Transverse colon (tissue), 4 donors: ENCODE results near the gene NELL2. TPM values are rescaled to one million over a fixed set of nuclear protein-coding genes. Genes with fewer than 3 reads are reported as not detected.

Source experiments
- DNase-seq: peaks from one replicate; pipeline ENCODE4 v3.0.0-alpha.2; 2019
- H3K27ac ChIP-seq, 4 donors: fragments of 200-600 bp; sonication (generic); 2 replicates each; pipeline ENCODE4 v1.5.1; 2016 to 2018; ENCODE audit warnings: inconsistent platforms in 4 of 4
- H3K27me3 ChIP-seq: fragments of 200-600 bp; sonication (generic); 2 replicates; pipeline ENCODE4 v1.5.1; 2017; ENCODE audit warnings: inconsistent platforms
- H3K36me3 ChIP-seq, 4 donors: fragments of 200-600 bp; sonication (generic); 2 replicates each; pipeline ENCODE4 v1.5.1; 2017 to 2019; ENCODE audit warnings: inconsistent platforms in 4 of 4
- H3K4me1 ChIP-seq, 4 donors: fragments of 200-600 bp; sonication (generic); 2 replicates each; pipeline ENCODE4 v1.5.1; 2017 to 2020; ENCODE audit warnings: inconsistent platforms in 4 of 4
- H3K4me3 ChIP-seq, 4 donors: fragments of 200-600 bp; sonication (generic); 1 replicate in 1 of 4; 2 replicates in 3 of 4; pipeline versions ENCODE4 v1.5.1 to v1.6.1; 2017 to 2019; ENCODE audit warnings: inconsistent platforms in 4 of 4
- H3K9me3 ChIP-seq, 2 donors: fragments of 200-600 bp; sonication (generic); 2 replicates each; pipeline ENCODE4 v1.5.1; 2017 to 2019; ENCODE audit warnings: inconsistent platforms in 2 of 2
- EP300 ChIP-seq: sonication (generic); formaldehyde crosslinking; IDR thresholded peaks from one replicate; pipeline ENCODE4 v1.6.1; 2017; ENCODE audit warnings: antibody characterized with exemption, low read depth
- POLR2A ChIP-seq: fragments of 450-650 bp; IDR thresholded peaks from one replicate; pipeline ENCODE4 v1.6.1; 2016; ENCODE audit warnings: antibody characterized with exemption, mild to moderate bottlenecking, moderate library complexity
- POLR2AphosphoS5 ChIP-seq, 3 donors: sonication (generic); formaldehyde crosslinking; IDR thresholded peaks; one replicate each; pipeline ENCODE4 v1.6.1; 2016; ENCODE audit warnings: antibody characterized with exemption in 3 of 3
- WGBS, 2 donors: methylation state at CpG; one replicate each; pipeline ENCODE4 v1.1.5; 2018; ENCODE audit warnings: low coverage in 1 of 2; 5-methylcytosine and 5-hydroxymethylcytosine counted together
- in situ Hi-C, 4 donors: fragments of 200-750 bp; cut with MboI; loops; one replicate each; pipeline versions ENCODE4 v1.15.0 to v1.15.1; 2017; ENCODE audit warnings: low sequenced_read_pairs in 3 of 4, low pct_ligation_motif_present in 1 of 4, low pct_unique_long_range_greater_than_20kb in 1 of 4
- intact Hi-C: fragments of 100-400 bp; cut with DNase I; formaldehyde crosslinking; loops from one replicate; pipeline ENCODE4 v1.15.1; 2023; ENCODE audit warnings: low total_unique reads
- total RNA-seq, 4 donors: library from RNA; depleted of rRNA; stranded (reverse); fragments of >200 nt; gene quantifications; one replicate each; pipeline ENCODE4 v1.1.0, GENCODE V29; 2016
- TF ChIP-seq, protein P1 (sequence below), 5 experiments: fragments of 200-600 bp in 3 of 5; fragments of 450-650 bp in 2 of 5; sonication (generic) in 3 of 5; IDR thresholded peaks; 1 replicate in 2 of 5; 2 replicates in 3 of 5; pipeline ENCODE4 v1.5.1; 2016 to 2017; ENCODE audit warnings: antibody characterized with exemption in 5 of 5, inconsistent platforms in 3 of 5, mild to moderate bottlenecking in 2 of 5, moderate library complexity in 1 of 5

NELL2 gene
- total RNA-seq, 4 donors from 2014 or later: 1.4 to 10.5 (median 9.5) TPM

GRCh38 chr12:44795970-44796369, 80.1 kb downstream of the NELL2 start:
- no peaks in the 10 kb centered on the region for H3K27me3 ChIP-seq
- no peaks in the 10 kb centered on the region for H3K4me1 ChIP-seq
- intact Hi-C loops (loop anchor here (5.0 kb wide), 1 partner anchor 211 kb away; no protein-coding TSS in a partner anchor), in situ Hi-C loops (no loop called here)
- no peak for DNase-seq
- no peak overlapping the region for H3K4me3 ChIP-seq
- no peak for TF ChIP-seq POLR2A
- TF ChIP-seq, protein P1, sequence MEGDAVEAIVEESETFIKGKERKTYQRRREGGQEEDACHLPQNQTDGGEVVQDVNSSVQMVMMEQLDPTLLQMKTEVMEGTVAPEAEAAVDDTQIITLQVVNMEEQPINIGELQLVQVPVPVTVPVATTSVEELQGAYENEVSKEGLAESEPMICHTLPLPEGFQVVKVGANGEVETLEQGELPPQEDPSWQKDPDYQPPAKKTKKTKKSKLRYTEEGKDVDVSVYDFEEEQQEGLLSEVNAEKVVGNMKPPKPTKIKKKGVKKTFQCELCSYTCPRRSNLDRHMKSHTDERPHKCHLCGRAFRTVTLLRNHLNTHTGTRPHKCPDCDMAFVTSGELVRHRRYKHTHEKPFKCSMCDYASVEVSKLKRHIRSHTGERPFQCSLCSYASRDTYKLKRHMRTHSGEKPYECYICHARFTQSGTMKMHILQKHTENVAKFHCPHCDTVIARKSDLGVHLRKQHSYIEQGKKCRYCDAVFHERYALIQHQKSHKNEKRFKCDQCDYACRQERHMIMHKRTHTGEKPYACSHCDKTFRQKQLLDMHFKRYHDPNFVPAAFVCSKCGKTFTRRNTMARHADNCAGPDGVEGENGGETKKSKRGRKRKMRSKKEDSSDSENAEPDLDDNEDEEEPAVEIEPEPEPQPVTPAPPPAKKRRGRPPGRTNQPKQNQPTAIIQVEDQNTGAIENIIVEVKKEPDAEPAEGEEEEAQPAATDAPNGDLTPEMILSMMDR (IDR thresholded peaks at IDR 0.05): no peak
- TF ChIP-seq EP300: no peak
- no peaks in the 10 kb centered on the region for H3K9me3 ChIP-seq
- H3K27ac ChIP-seq: no peak overlapping the region
- no peaks in the 10 kb centered on the region for H3K36me3 ChIP-seq

DNA sequence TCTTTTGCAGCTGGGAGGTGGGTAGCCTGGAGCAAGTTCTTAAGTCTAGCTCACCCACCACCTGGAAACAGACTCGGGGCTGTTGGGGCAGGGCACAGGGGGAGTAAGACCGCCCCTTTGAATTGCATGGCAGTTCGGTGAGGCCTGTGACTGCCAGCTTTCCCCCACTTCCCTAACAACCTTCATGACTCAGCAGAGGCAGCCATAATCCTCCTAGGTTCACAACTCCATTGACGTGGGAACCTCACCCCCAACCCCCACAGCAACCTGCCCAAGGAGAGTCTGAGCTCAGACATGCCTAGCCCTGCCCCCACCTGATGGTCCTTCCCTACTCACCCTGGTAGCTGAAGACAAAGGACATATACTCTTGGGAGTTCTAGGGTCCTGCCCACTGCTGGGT, 87.4 kb downstream of the NELL2 start:
- in situ Hi-C loops: loop anchor here in 2 of 4 donors (10.0 kb wide), 1 partner anchor 136 kb away; no protein-coding TSS in a partner anchor
- TF ChIP-seq, protein P1 (IDR thresholded peaks at IDR 0.05): no peak
- no peak for TF ChIP-seq POLR2AphosphoS5 (IDR thresholded peaks at IDR 0.05)
- no peak for TF ChIP-seq EP300
- TF ChIP-seq POLR2A: no peak
- intact Hi-C loops: no loop called here
- no peak for DNase-seq
- Histone ChIP-seq H3K9me3 (no peaks in the 10 kb centered on the region), H3K4me1 (no peaks in the 10 kb centered on the region), H3K36me3 (no peaks in the 10 kb centered on the region), H3K27ac (no peak overlapping the region), H3K27me3 (no peaks in the 10 kb centered on the region), H3K4me3 (no peak overlapping the region)
- 80 to 91% methylated on average over 1 to 4 of the region's 4 CpGs for WGBS, 2 donors

DNA sequence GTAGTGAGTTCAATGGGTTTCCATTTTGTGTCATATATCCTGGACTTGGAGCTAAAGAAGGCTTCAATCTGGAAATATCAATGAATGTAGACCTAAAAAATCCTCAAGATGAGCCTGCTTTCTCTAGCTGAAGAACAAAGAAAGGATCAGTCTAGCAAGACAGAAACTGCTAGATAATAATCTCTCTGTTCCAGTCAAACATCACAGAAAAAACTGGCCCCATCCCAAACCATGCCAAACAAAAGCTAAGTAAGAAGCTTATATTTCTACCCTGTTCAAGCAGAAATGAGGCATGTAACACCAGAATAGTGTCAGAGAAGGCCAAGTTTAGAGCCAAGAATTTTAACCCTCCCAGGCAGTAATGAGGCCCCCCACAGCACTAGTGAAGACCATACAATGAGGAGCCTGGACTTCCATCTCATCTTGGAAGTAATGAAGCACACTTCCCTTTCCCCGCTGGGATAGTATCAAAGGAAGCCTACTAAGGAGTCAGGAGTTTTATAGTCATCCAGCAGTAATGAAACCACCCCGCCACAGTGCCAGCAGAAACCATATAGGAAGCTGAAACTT, 95.8 kb downstream of the NELL2 start:
- in situ Hi-C loops (loop anchor here in 2 of 4 donors (10.0 kb wide), 1 partner anchor 144 kb away; no protein-coding TSS in a partner anchor), intact Hi-C loops (no loop called here)
- Histone ChIP-seq H3K4me3 (no peak overlapping the region), H3K27me3 (no peaks in the 10 kb centered on the region), H3K36me3 (no peaks in the 10 kb centered on the region), H3K9me3 (no peaks in the 10 kb centered on the region), H3K4me1 (no peaks in the 10 kb centered on the region), H3K27ac (no peak overlapping the region)
- WGBS, 2 donors: 87% methylated on average over 2 of the region's 2 CpGs; no CpG with 5 or more reads in 1 of the 2 donors
- DNase-seq: no peak
- TF ChIP-seq POLR2A (no peak), EP300 (no peak), POLR2AphosphoS5 (IDR thresholded peaks at IDR 0.05) (no peak)

DNA sequence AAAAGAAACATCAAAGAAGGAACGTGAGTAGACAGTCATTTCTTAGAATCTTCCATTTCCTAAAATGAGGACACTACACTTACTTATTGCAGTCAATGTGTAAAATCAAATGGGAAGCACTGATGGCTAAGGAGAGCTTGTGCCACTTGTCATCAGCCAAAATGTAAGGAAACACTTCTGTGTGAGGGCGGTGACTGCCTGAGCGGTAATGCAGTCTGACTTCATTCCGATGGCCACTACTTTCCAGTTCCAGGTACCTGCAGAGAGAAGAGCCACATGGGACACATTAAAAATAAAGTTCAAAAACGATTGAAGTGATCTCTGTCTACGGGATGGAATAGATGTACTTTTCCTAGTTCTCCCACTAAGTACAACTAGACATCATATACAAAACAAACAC, 96.3 kb downstream of the NELL2 start:
- WGBS, 2 donors: 86 to 87% methylated on average over 6 of the region's 6 CpGs
- TF ChIP-seq EP300: no peak
- no peak for TF ChIP-seq POLR2AphosphoS5 (IDR thresholded peaks at IDR 0.05)
- TF ChIP-seq POLR2A: no peak
- TF ChIP-seq, protein P1 (IDR thresholded peaks at IDR 0.05): no peak
- Histone ChIP-seq H3K4me3 (no peak overlapping the region), H3K9me3 (no peaks in the 10 kb centered on the region), H3K27me3 (no peaks in the 10 kb centered on the region), H3K4me1 (no peaks in the 10 kb centered on the region), H3K36me3 (no peaks in the 10 kb centered on the region), H3K27ac (no peak overlapping the region)
- DNase-seq: no peak
- in situ Hi-C loops (loop anchor here in 2 of 4 donors (10.0 kb wide), 1 partner anchor 145 kb away; no protein-coding TSS in a partner anchor), intact Hi-C loops (no loop called here)

DNA sequence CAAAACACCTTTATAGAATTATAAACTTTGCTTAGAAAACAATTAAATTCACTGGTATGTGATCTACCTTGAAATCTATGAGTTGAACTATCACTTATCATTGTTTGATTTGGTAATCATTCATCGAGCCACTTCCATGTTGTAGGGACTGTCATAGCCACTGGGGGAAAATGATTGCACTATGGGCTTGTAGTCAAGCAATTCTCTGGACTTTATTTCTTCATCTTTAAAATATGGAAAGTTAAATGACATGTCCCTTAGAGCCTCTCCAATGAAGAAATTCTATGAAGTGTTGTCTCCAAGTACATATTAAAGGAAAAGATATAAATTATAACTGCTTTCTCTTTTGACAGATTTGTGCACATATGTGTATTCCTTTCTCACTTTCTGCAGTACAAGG, 97.3 kb downstream of the NELL2 start:
- TF ChIP-seq POLR2AphosphoS5 (IDR thresholded peaks at IDR 0.05): no peak
- TF ChIP-seq, protein P1 (IDR thresholded peaks at IDR 0.05): no peak
- no peak for TF ChIP-seq POLR2A
- TF ChIP-seq EP300: no peak
- Histone ChIP-seq H3K36me3 (no peaks in the 10 kb centered on the region), H3K4me3 (no peak overlapping the region), H3K27ac (no peak overlapping the region), H3K4me1 (no peaks in the 10 kb centered on the region), H3K9me3 (no peaks in the 10 kb centered on the region), H3K27me3 (no peaks in the 10 kb centered on the region)
- intact Hi-C loops (no loop called here), in situ Hi-C loops (no loop called here)
- no peak for DNase-seq
- WGBS, 2 donors: 79 to 82% methylated on average over 1 of the region's 1 CpG
